GM12874 (cell line): ENCODE measurements around the gene TMEM161A.

Source experiments
- TF ChIP-seq, protein P1 (sequence below): IDR thresholded peaks from 2 replicates; pipeline ENCODE4 v1.5.1; 2011; ENCODE audit warnings: low read depth, mild to moderate bottlenecking, control low read depth, low read length, moderate library complexity; ENCODE audit not compliant: insufficient read depth

TMEM161A gene

DNA sequence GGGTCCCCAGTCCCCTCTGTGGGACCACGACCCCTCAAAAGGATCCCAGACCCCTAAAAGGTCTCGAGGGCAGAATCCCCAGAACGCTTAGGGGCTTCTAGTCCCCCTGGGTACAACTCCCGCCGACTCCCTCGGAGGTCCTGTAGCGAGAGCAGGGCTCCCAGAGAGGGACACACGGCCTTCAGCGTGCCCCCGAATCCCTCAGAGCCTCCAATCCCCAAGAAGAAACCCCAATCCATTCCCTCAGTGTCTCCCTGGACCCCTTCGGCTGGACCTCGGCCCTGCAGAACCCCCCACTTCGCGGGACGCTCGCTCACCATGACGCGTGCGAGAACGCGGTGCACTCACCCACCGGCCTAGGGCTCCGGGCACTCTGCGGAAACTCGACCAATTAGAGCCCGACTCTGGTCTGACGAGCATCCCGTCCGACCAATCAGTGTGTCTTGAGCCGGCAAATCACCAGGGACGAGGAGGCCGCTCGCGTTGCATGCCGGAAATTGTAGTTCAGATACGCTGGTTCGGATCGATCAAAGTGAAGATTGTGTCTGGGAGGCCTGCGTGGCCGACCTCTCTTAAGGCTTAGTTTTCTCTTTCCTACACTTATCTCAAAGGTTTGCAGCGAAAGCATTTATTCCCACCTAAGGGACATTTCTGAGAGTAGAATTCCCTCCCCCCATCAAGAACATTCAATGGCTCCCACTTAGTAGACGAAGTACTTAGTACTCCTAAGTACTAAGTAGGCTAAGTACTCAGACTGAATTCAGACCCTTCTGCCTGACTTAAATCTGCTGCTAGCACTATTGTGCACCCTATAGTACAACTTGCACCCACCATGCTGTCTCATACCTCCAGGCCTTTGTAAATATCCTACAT, at the start of gene TMEM161A:
TSS of gene TMEM161A (minus strand) at position 370 of the 873 bp plus-strand sequence. CDS start at position 320, 50 bp downstream.
- TF ChIP-seq, protein P1, sequence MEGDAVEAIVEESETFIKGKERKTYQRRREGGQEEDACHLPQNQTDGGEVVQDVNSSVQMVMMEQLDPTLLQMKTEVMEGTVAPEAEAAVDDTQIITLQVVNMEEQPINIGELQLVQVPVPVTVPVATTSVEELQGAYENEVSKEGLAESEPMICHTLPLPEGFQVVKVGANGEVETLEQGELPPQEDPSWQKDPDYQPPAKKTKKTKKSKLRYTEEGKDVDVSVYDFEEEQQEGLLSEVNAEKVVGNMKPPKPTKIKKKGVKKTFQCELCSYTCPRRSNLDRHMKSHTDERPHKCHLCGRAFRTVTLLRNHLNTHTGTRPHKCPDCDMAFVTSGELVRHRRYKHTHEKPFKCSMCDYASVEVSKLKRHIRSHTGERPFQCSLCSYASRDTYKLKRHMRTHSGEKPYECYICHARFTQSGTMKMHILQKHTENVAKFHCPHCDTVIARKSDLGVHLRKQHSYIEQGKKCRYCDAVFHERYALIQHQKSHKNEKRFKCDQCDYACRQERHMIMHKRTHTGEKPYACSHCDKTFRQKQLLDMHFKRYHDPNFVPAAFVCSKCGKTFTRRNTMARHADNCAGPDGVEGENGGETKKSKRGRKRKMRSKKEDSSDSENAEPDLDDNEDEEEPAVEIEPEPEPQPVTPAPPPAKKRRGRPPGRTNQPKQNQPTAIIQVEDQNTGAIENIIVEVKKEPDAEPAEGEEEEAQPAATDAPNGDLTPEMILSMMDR, result no peak

DNA sequence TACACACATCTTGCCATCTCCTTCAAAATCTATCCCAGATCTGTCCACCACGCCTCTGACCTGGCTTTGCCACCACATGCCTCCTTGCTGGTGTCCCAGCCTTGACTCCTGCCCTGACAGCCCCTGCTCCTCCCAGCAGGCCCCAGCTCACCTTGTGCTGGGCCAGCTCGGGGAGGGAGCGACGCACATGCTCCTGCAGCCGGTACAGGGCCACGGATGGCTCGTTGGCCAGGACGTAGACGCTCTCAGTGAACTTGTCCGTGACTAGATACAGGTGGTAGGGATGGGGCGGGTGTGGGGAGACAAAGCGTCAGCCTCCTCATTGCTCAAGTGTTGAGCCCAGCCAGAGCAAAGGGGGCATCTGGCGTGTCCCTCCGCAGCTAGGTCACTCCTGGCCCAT, 48.5 kb upstream of the TMEM161A start:
- TF ChIP-seq, protein P1, result no peak

DNA sequence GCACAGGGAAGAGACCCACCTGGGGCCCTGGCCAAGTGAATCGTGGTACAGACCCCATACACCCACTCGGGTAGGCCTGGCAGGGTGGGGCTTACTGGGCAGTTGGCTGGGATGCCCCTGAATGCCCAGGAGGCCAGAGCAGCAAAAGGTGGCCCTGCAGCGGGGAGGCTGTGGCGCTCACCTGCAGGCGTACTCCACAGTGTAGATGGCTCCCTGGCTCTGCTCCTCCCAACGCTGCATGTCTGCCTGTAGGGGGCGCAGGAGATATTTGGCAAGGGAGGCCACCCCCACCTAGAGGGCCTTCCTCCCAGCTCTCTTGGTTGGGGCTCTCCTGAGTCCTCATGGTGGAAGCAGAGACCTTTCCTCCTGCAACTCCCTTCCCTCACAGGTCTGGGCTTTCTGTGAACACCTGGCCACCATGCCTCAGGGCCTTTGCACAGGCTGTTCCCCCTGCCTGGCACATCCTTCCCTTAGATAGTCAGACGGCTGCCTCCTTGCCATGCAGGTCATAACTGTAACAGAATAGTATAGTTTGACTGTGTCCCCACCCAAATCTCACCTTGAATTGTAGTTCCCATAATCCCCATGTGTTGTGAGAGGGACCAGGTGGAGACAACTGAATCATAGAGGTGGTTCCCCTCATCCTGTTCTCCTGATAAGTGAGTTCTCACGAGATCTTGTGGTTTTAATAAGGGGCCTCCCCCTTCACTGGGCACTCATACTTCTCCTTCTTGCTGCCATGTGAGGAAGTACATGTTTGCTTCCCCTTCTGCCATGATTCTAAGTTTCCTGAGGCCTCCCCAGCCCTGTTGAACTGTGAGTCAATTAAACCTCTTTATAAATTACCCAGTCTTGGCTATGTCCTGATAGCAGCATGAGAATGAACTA, 47.8 kb upstream of the TMEM161A start:
- TF ChIP-seq, protein P1, result peak; percentile 74

DNA sequence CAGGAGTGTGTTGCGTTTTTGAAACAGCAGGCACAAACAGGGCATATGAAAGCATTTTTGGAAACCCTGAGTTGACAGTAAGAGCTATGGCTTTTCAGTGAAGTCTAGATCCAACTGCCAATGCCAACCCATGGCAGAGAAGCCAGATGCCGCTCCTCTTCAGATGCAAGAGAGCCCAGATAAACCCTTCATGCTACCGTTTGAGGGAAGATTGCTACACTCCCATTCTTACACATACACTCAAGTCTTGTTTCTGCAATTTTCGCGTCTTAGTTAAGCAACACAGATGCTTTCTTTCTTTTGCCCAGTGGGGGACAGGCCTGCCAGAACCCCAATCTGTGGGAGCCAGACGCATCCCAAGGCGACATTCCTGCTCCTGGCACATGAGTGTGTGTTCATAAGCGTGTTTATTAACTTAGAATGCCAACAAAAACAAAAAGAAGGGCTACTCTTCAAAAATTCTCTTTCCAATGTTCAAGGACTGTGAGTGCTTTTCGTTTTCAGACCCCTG, 43.3 kb upstream of the TMEM161A start:
- TF ChIP-seq, protein P1, result no peak

DNA sequence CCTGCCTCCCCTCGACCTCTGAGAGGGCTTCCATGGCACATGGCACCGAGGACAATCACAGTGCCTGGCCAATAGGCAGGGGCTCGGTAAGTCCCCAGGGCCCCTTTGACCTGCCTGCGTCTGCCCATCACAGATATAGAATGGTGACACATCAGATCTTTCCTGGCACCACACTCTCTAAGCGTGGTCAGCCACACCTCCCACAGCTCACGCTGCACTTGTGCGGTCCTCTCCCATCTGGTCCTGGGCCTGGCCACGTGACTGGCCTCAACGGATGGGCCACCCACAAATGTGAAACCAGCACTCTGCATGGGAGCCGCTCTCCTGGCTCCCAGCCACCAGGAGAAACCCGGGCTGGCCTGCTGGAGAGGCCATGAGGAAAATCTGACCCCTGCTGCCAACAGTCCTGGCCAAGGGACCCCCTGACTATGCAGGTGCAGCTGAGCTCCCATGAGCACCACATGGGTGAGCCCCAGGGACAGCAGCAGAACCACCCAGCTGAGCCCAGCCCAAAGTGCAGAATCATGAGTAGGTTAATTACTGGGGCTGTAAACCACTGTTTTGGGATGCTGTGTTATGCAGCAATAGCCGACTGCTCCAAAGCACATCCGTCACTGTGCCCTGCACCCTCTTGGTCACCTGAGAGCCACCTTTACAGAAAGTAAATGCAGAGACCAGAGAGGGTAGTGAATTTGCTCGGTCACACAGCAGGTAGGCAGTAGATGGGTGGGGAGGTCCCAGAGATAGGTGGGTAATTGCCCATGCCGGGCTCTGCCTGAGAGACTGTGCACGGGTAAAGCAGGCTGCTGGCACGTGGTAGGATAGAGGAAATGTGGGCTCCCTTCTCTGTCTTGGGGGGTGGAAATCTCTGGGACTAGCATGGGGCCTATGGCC, 41.5 kb upstream of the TMEM161A start:
- TF ChIP-seq, protein P1, result no peak

DNA sequence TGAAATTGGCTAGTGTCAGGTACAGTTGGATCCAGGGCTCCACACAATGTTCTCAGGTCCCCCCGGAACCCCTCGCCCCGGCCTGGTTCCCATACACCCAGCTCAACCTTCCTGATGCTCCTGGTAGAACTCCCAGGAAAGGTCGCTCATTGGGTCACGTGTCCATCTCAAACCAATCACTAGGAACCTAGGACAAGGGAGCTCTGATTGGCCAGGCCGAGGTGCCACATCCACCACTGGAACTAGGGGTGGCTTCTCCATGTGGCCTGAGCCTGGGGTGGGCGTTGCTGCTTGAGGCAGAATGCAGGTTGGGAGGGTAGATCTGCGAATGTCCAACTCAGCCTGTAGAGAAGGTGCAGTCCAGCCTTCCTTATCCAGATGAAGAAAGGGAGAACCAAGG, 38.7 kb upstream of the TMEM161A start:
- TF ChIP-seq, protein P1, result no peak
